Keratinocyte (primary cell): ENCODE measurements around the gene COL13A1.

Experiments used
- CTCF ChIP-seq, 3 experiments: IDR thresholded peaks in 1 of 3; conservative IDR thresholded peaks in 1 of 3; optimal IDR thresholded peaks in 1 of 3; 2 replicates in 2 of 3; 3 replicates in 1 of 3; pipeline versions ENCODE3 to v1.5.1; 2011; ENCODE audit warnings: low read length in 3 of 3, mild to moderate bottlenecking in 3 of 3, moderate library complexity in 2 of 3, control low read depth in 1 of 3, inconsistent platforms in 1 of 3; ENCODE audit not compliant: insufficient read depth in 2 of 3; ENCODE audit errors: extremely low read depth in 1 of 3
- EZH2 ChIP-seq: IDR thresholded peaks from one replicate; pipeline ENCODE4 v1.6.1; 2012; ENCODE audit warnings: inconsistent platforms, mild to moderate bottlenecking, low read length, moderate library complexity

GRCh38 chr10:69807696-69808095 is 6.0 kb downstream of the COL13A1 start:
- TF ChIP-seq EZH2 (no peak), CTCF (optimal IDR thresholded peaks at IDR 0.05 in 1 of 3, IDR thresholded peaks at IDR 0.05 in 1 of 3, conservative IDR thresholded peaks at IDR 0.05 in 1 of 3; ENCODE audit: extremely low read depth in 1 of 3, insufficient read depth in 2 of 3, low read length in 3 of 3) (no peak)
